IPS DF 19.7 (cell line): ENCODE data around the gene EIF4B.
"Not testable (repeated sequence)": the region's sequence is repeated elsewhere in the genome, so short reads cannot be mapped to it uniquely, and the experiment has no call there.

Experiments
- DNase-seq: peaks from one replicate; pipeline ENCODE4 v3.0.0-alpha.2; 2013; ENCODE audit warnings: low read depth, low spot score

EIF4B gene

GRCh38 chr12:53005986-53006809 is at the start of gene EIF4B:
Gene EIF4B (plus strand): TSS chr12:53006456. CDS start chr12:53006484, 28 bp downstream.
- DNase-seq = peak; percentile 95

GRCh38 chr12:52956987-52957386 is 49.3 kb upstream of the EIF4B start:
- no peak for DNase-seq

GRCh38 chr12:52964556-52965336 is 41.5 kb upstream of the EIF4B start:
- no peak for DNase-seq

DNA sequence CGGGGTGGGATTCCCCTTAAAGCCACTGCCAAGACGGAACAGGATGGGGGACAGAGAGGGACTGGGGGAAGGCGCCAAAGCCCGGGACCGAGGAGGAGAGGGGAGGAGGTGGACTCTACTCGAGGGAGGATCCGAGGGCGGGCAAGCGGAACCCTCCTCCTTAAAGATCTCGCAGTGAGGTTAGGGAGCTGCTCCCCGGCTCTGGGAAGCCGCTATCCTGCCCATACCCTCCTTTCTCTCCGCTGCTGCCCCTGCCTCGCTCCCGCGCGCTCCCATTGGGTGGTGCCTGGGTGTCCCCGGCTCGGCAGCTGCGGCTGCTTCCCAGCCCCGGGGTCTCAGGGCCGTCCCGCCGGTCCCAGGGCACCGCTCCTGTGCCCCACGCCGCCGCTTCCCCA is 40.9 kb upstream of the EIF4B start:
- no peak for DNase-seq

DNA sequence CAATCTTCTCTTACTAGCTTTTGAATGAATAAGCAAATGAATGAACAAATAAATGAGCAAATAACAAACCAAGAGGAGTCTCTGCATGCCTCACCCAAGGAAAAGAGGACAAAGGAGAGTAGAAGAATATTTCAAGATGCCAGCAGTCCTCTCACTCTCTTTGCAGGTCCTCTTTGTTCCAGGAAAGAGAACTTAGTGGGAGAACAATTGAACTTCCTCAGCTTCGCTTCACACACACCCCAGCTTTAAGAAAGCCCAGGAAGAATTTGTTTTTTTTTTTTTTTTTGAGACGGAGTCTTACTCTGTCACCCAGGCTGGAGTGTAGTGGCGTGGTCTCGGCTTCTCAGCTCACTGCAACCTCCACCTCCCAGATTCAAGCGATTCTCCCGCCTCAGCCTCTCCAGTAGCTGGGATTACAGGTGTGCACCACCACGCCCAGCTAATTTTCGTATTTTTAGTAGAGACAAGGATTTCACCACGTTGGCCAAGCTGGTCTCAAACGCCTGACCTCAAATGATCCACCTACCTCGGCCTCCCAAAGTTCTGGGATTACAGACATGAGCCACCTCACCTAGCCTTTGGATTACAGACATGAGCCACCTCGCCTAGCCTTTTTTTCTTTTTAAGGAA is 37.0 kb upstream of the EIF4B start:
- DNase-seq = no peak

GRCh38 chr12:52969828-52970569 is 36.3 kb upstream of the EIF4B start:
- DNase-seq = no peak

GRCh38 chr12:52971679-52972329 is 34.5 kb upstream of the EIF4B start:
- no peak for DNase-seq

DNA sequence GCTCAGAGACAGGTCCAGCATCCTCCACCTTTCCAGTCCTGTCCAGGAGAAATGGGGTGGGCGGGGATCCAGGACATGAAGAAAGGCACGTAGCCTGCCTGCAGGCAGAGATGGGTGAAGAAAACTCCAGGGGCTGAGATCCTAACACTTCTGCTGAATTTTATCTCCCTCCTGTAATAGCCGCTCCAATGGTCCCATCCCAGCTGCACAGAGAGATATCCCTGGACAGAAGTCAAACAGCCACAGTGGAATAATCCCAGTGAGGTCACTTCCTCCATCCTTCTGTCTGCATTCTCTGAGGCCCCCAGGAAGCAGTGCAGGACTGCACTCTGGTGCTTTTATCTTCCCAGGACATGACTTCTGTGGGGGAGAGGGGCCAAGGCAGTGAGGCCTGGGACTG is 31.1 kb upstream of the EIF4B start:
- no peak for DNase-seq

GRCh38 chr12:52975820-52976573 is 30.3 kb upstream of the EIF4B start:
- no peak for DNase-seq

- DNase-seq = no peak
Measured at GRCh38 chr12:52976574-52977071, 29.6 kb upstream of the EIF4B start.

GRCh38 chr12:52977170-52977569 is 29.1 kb upstream of the EIF4B start:
- no peak for DNase-seq

GRCh38 chr12:52980096-52980649 is 26.1 kb upstream of the EIF4B start:
- DNase-seq = no peak

DNA sequence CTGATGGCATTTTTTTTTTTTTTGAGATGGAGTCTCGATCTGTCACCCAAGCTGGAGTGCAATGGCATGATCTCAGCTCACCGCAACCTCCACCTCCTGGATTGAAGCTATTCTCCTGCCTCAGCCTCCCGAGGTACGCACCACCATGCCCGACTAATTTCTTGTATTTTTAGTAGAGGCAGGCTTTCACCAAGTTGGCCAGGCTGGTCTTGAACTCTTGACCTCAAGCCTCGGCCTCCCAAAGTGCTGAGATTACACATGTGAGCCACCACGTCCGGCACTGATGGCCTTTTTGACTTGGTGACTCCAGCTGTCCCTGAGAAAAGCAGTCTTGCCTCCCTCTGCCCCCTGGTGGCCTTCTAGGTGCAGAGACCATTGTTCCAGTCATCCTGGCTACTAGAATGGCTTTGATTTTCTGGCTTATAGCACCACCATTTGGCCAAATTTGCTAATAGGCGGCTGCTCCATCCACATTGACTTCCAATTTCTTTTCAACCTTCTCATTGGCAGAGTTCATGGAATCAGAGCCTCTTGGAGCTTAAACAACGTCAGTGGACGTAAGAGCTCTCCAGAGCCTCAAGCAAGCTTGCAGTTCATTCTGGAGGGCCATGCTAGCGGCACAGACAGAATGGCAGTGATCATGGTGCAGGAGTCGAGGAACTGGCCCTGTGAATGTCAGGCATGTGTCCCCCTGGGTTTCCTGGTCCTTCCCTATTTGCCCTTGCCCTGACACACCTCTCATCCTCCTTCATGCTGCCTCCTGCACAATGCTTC is 25.4 kb upstream of the EIF4B start:
- peak; percentile 86 for DNase-seq

GRCh38 chr12:52984136-52984535 is 22.1 kb upstream of the EIF4B start:
- DNase-seq = no peak

DNA sequence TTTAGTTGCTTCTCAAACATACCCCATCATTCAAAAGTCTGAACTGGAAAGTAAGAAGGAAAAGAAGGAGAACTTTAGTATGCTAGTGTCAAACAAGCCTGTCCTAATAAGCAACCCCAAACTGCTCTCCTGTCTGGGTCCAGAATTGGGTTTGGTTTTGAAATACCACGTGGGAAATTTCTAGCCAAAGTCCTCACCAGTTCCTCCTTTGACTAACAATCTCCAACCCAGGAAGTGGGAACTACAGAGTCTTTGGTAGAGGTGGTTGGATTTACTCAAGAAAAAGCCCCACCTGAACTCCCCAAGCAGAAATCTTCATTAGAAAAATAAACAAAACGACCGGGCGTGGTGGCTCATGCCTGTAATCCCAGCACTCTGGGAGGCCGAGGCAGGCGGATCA is 17.4 kb upstream of the EIF4B start:
- DNase-seq = no peak

- no peak for DNase-seq
Measured at GRCh38 chr12:52990206-52990605, 16.1 kb upstream of the EIF4B start.

DNA sequence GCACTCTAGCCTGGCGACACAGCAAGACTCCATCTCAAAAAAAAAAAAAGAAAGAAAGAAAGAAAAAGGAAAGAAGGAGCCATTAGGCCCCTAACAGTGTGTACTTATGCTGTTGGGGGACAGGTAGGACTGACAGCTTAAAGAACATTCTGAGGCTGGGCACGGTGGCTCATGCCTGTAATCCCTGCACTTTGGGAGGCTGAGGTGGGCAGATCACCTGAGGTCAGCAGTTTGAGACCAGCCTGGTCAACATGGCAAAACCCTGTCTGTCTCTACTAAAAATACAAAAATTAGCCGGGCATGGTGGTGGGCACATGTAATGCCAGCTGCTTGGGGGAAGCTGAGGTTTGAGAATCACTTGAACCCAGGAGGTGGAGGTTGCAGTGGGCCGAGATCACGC is 14.0 kb upstream of the EIF4B start:
- not testable (repeated sequence) for DNase-seq

- DNase-seq = no peak
Measured at GRCh38 chr12:52992699-52993557, 13.3 kb upstream of the EIF4B start.
